GM19438 (cell line): Measurements from ENCODE around the gene MRPL39.
"Not testable (repeated sequence)": the region's sequence is repeated elsewhere in the genome, so short reads cannot be mapped to it uniquely, and the experiment has no call there.

Experiments
- ATAC-seq: cut with Tn5 transposase; IDR thresholded peaks from one replicate; pipeline ENCODE4 v1.9.1; 2021; ENCODE audit warnings: low read depth; ENCODE audit not compliant: unreplicated experiment

MRPL39 gene

GRCh38 chr21:25607151-25608043 lies at the start of gene MRPL39:
Gene MRPL39 (minus strand): TSS chr21:25607481. CDS start chr21:25607475, 6 bp downstream.
- ATAC-seq: peak; percentile 92

GRCh38 chr21:25656412-25656811 lies 49.1 kb upstream of the MRPL39 start:
- ATAC-seq: no peak

GRCh38 chr21:25649146-25649545 lies 41.9 kb upstream of the MRPL39 start:
- no peak for ATAC-seq

- no peak for ATAC-seq
Measured at GRCh38 chr21:25647647-25648046, 40.4 kb upstream of the MRPL39 start.

- ATAC-seq: no peak
Measured at GRCh38 chr21:25646474-25646873, 39.2 kb upstream of the MRPL39 start.

GRCh38 chr21:25643486-25643885 lies 36.2 kb upstream of the MRPL39 start:
- no peak for ATAC-seq

- ATAC-seq: no peak
Measured at GRCh38 chr21:25640943-25641292, 33.6 kb upstream of the MRPL39 start.

GRCh38 chr21:25640202-25640942 lies 33.1 kb upstream of the MRPL39 start:
- ATAC-seq: no peak

GRCh38 chr21:25639551-25640201 lies 32.4 kb upstream of the MRPL39 start:
- ATAC-seq: peak; percentile 62

- ATAC-seq: peak; percentile 55
Measured at GRCh38 chr21:25638660-25639550, 31.6 kb upstream of the MRPL39 start, which contains the start of gene JAM2. Gene JAM2 (plus strand): TSS chr21:25639258. CDS start chr21:25639822, 564 bp downstream.

GRCh38 chr21:25637851-25638659 lies 30.8 kb upstream of the MRPL39 start:
- ATAC-seq: no peak

- ATAC-seq: no peak
Measured at GRCh38 chr21:25636727-25637126, 29.4 kb upstream of the MRPL39 start.

GRCh38 chr21:25635310-25635709 lies 28.0 kb upstream of the MRPL39 start:
- no peak for ATAC-seq

GRCh38 chr21:25632296-25632695 lies 25.0 kb upstream of the MRPL39 start:
- no peak for ATAC-seq

GRCh38 chr21:25626757-25627156 lies 19.5 kb upstream of the MRPL39 start:
- no peak for ATAC-seq

- ATAC-seq: not testable (repeated sequence)
Measured at GRCh38 chr21:25625776-25626555, 18.7 kb upstream of the MRPL39 start.

GRCh38 chr21:25625036-25625435 lies 17.8 kb upstream of the MRPL39 start:
- ATAC-seq: no peak

- no peak for ATAC-seq
Measured at GRCh38 chr21:25624511-25624910, 17.2 kb upstream of the MRPL39 start.

GRCh38 chr21:25619198-25619597 lies 11.9 kb upstream of the MRPL39 start:
- ATAC-seq: no peak
